GM18858 (cell line): Measurements from ENCODE around the gene MINDY4.

Experiments used
- ATAC-seq: cut with Tn5 transposase; IDR thresholded peaks from one replicate; pipeline ENCODE4 v1.9.1; 2021; ENCODE audit not compliant: unreplicated experiment

Gene MINDY4

DNA sequence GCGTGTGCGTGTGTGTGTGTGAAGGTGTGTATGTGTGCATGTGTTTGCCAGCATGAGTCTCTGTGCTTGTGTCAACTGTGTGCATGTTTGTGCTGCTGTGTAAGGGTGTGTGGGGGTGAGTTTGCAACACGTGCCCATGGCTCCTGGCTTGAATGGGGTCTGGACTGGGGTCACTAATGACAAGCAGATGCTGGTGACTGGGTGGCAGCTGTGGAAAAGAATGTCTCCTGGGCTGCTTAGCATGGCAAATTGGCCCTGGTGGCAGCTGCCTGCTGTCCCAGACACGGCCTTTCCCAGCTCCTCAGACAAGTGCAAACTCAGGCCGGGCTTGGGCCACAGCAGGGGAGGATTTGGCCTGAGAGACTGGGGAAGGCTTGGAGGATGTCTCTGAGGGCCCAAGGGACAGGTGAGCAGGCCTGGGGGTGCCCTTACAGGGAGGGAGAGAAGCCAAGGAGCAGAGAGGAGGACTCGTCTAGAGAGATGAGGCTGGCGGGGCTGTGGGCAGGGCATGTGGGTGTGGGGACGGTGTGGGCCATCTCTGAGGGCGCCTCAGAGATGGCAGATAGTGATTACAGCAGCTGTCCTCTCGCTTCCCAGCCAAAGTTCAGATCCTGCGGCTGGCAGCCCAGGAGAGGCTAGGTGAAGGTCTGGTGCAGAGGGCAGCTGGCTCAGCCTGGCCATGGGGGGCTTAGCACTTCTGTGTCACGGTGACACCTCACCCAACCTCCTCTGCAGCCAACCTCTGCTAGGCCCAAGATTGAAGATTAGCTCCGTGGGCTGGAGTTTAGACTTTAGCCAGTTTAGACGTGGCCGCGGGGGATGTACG, 142.0 kb downstream of the MINDY4 start:
- no peak for ATAC-seq

DNA sequence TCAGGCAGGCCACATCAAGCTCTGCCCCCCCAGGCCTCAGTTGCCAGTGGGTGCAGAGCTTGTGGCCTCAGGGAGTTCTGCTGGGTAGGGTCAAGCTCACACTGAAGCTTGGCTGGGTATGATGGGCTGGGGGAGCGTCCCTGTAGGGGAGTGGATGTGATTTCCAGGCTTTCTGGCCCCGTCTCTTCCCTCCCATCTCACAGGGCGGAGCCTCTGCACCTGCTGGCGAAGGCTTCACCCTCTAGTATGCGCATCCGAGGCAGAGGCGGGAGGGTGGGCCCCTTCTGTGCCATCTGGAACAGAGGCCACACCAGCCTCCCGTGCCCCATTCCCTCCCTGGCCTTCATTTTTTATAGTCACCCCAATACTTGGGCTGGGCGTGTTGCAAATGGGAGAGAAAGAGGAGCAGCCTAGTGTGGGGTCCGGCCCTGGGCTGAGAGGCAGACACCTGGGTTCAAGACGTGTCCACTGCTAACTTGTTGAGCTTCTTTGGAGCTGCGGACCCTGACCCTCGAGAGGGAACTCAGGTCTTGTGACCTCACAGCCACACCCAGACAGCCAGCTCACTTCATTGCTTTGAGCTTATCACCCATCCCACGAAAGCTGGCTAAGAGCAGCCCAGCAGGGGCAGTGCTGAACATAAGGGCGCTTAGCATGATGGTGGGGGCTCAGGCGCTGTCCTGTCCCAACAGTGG, 142.8 kb downstream of the MINDY4 start:
- no peak for ATAC-seq

DNA sequence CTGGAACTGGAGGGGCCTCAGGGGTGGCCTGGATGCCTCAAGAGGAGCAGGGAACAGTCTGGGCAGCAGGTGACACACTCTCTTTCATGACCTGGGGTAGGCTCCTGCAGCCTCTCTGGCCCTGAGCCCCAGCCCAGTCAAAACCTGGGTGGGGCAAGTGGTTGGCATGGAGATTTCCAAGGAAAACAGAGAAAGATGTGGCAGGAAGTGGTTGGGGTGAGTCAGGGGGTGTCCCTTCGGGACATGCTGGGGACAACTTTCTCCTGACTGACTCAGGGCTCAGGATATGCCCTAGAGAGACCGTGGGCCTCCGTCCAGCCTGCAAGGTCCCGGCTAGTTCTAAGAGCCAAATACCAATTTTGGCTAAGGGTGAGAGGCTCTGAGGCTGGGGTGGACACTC, 143.4 kb downstream of the MINDY4 start:
- ATAC-seq, result no peak

DNA sequence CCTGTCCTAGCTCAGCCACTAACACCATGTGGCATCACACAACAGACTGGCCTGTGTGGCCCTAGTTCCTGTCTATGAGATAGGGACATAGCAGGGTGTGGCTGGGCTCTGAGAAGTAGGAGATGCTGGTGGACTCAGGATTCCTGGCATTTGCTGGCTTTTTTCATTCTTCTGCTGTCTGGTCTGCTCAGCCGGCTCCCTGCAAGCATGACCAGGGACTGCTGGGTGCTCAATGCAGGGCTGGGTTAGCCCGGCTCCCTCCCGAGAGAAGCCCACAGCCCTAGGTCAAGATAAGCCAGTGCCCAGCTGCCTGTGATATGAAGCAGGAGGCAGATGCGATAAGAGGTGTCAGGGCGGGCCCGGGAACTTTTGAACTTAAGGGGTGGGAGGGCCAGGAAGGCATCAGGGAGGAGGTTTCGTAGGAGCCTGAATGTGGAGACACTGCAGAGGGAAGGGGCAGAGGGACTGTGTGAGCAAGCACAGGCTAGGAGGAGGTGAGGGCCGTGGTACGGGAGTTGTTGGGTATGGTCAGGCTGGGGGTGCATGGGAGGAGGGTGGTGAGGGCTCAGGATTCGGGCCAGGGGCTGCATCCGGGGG, 143.9 kb downstream of the MINDY4 start:
- no peak for ATAC-seq

DNA sequence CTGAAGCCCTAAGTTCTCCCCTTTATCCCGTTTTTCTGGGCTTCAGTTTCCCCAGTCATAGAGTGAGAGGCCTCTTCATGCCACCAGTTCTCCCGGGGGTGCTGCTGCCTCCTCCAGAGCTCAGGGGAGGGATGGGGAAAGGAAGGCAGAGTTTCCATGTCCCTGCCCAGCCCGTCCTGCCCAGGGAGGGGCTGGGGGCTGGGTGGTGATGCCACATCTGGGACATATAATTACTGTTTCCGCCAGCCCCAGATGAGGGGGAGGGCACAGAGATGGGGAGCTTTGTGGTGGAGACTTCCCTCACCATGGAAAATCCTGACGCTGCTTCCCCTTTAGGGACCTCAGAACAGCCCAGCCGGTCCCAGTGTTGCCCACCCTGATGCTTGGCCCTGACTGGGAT, 144.5 kb downstream of the MINDY4 start:
- no peak for ATAC-seq

DNA sequence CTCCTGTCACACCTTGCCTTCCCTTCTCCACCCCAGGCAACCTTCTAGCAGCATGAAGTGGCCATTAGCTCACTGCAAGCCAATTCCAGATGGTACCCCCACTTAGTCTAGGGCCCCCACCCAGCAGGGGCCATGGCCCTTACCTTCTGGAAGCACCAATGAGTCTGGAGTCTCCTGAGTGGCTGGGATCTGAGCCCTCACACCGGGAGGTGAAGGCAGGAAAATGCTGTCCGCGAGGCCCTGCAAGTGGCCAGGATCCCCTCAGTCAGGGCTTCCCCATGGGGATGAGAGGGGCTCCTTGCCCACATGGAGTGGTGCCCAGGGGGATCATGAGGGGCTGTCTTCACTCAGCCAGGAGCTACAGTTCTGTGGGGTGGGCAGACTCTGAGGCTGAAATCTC, 145.0 kb downstream of the MINDY4 start:
- ATAC-seq, result no peak

DNA sequence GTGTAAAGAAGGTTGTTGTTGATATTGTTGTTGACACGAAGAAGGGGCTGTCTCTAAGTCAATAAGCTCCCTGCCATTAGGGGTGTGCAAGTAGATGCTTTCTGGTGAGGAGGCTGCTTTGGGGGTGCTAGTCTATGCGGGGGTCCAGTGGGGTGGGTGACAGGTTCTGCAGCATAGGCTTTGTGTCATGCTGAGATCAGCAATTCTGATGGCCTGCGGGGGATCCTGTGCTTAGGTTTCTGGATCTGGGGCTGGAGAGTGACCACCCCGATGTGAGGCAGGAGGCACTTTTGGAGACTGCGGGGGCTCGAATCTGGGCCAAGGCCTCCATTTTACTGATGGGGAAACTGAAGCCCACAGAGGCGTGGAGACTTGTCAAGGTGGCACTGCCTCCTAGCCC, 145.6 kb downstream of the MINDY4 start:
- ATAC-seq, result no peak

DNA sequence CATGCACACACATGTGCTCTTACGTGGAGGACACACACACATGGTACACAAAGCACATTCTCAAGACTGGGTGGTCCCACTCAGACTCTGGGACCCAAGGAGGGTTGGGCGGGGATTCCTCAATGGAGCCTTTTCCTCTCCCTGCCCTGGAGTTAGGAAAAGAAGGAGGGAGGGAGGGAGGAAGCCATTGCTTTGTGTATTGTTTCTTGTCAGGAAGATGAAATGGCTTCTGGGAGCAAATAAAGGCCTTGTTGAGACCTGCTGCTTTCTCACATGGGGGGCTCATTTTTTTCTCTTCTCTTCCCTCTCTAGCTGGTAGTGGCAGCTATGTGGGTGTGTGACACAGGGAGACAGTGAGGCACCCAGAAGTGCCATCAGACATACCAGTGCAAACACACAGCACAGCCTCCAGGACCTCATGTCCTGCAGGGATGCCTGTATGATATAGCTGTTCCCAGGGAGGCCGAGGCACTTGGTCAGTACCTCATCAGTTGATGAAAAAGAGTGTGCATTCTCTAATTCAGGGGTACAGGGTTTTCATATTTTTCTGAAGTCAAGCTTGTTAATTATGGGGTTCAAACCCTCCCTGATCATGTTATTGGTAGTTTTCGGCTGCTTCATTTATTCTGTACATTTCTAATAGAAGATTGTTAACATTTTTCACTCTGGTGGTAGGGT, 146.1 kb downstream of the MINDY4 start:
- ATAC-seq, result no peak

DNA sequence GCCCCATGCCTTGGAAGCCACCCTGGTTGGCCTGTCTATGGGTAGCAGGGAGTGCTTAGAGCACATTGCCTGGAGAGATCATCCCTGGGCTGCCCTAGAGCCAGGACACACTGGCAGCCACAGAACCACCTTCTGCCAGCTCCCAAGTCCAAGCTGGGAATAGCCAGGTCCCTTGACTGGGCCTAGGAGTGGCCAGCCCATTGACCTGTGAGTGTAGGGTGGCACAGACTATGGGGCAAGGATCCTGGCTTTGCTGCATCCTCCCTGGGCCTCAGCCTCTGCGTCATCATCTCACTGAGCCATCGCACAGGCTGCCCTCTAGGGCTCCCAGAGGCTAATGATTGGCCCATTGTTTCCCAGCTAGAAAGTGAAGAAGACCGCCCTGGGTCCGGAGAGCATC, 147.5 kb downstream of the MINDY4 start:
- no peak for ATAC-seq

DNA sequence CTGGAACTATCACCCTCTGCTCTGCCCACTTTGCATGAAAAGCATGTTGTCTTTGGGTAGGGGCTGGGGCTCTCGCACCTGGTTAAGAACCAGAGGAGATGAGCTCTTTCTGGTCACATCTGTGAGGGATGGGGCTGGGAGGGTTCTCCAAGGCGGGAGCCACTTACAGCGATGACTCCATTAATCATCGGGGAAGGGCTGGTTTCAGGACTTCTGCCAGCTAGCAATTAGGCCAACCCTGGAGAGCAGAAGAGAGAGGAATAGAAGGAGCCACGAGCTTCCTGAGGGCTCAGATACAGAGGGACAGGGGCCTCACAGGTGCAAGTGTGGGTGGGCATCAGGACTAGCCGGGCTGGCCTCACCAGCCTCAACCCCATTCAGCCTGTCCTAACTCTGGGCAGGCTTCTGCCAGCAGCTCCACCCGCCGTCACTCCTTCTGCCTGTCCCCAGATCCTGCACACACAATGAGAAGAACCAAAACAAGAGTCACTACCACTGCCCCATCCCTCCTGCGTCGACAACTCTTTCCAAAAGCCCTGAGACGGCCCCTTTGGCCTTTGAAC, 148.9 kb downstream of the MINDY4 start:
- no peak for ATAC-seq

DNA sequence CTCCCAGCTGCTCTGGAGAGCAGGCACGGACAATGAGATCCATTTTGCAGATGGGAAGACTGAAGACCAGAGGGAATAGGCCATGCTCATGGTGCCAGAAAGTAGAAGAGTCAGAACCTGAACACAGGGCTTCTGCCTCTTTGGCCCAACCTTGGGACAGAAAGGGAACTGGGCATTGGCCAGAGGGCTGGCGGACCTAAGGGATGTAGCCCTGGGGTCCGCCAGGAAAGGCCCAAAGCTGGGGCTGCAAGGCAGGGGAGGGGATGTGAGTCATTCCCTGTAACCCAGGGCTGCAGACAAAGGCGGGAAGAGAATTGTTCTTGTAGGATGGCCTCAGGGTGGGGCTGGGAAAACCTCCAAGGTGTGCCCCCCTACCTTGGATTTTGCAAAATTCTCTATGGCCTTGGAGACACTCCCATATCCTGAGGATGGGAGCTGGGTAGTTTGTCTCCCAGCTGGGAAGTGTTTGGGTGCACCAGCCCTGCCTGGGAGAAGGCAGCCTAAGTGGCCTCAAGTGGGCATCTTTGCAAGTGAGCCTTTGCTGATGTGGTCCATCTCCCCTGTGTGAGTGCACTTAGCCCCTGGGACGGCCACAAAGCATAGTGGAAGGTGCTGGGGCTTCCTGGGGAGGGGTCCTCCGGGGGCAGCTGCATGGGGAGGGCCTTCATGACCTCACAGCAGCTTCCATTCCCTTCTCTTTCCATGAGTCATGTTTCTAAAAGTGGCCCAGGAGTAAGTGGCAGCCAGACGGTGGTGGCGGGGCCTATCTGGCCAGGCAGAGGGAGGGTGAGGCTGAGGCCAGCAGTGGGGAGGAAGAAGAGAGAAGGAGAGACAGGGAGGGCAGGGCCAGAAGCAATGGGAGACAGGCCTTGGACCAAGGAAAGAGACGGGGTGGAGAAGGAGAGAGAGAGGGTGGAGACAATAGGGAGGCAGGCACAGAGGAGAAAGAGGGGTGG, 149.6 kb downstream of the MINDY4 start:
- no peak for ATAC-seq

DNA sequence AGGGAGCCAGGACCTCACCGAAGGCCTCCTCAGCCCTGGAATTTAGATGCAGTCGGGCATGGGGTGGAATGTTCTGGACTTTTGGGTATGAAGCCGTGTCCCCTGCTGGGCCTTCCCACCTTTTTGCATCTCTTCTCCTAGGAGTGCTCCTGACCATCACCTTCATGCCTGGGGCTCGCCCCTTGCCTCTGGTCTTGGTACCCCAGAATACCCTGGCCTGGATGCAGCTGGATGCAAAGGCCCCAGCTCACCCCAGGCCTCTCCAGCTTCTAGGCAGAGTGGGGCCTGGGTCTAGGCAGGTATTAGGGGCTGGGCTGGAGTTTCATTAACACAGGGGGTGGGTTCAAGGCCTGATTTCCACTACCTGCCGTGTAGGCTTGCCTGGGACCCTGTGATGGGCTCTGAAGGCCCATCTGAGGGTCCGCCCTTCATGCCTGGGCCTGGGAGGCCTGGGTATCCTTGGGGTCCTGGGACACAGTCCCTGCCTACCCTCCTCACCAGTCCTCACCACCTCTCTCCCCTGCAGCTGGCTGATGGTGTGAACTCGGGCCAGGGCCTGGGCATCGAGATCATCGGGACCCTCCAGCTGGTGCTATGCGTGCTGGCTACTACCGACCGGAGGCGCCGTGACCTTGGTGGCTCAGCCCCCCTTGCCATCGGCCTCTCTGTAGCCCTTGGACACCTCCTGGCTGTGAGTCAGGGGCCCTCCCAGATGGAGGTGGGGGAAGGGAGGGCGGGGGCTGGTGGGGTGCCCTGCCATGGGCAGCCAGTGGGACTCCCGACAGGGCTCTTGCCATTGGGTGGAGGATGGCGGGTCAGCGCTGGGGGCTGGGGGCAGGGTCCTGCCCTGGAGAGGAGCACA, 150.6 kb downstream of the MINDY4 start:
- no peak for ATAC-seq

DNA sequence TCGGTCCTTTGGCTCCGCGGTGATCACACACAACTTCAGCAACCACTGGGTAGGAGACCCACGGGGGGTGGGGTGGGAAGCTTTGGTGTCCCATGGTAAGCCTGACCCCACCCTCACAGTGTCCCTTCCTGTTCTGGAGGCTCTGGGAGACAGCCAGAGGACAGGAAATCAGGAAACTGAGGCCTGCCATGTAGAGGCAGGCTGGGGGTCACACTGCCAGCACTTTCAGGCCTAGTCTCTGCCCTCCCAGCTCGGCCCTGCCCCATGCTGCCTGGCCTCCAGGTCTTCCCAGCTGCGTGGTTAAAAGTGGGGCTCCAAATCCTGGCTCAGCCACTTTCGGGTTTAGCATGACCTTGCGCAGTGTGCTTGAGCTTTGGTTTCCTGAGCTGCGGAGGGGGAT, 151.4 kb downstream of the MINDY4 start:
- no peak for ATAC-seq

DNA sequence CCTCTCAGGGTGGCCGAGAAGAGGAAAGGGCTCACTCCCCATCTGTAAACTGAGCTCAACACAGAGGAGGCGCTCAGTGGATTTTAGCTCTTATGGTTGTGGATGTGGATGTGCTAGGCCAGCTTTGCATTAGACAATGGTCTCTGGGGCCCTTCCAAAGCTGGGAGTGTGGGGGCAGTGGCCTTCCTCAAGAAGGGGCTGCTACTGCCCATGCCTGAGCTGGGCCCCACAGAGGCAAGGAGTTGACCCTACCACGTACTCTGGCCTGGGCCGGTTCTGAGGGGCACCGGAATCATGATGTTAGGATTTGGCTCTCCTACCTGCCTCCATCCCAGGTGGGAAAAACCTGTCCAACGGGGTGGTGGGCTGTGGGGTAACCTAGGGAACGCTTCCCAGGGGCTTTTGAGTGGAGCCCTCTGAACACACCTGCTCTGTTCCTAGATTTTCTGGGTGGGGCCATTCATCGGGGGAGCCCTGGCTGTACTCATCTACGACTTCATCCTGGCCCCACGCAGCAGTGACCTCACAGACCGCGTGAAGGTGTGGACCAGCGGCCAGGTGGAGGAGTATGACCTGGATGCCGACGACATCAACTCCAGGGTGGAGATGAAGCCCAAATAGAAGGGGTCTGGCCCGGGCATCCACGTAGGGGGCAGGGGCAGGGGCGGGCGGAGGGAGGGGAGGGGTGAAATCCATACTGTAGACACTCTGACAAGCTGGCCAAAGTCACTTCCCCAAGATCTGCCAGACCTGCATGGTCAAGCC, 152.0 kb downstream of the MINDY4 start:
- no peak for ATAC-seq

DNA sequence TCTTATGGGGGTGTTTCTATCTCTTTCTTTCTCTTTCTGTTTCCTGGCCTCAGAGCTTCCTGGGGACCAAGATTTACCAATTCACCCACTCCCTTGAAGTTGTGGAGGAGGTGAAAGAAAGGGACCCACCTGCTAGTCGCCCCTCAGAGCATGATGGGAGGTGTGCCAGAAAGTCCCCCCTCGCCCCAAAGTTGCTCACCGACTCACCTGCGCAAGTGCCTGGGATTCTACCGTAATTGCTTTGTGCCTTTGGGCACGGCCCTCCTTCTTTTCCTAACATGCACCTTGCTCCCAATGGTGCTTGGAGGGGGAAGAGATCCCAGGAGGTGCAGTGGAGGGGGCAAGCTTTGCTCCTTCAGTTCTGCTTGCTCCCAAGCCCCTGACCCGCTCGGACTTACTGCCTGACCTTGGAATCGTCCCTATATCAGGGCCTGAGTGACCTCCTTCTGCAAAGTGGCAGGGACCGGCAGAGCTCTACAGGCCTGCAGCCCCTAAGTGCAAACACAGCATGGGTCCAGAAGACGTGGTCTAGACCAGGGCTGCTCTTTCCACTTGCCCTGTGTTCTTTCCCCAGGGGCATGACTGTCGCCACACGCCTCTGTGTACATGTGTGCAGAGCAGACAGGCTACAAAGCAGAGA, 152.7 kb downstream of the MINDY4 start:
- ATAC-seq, result no peak

DNA sequence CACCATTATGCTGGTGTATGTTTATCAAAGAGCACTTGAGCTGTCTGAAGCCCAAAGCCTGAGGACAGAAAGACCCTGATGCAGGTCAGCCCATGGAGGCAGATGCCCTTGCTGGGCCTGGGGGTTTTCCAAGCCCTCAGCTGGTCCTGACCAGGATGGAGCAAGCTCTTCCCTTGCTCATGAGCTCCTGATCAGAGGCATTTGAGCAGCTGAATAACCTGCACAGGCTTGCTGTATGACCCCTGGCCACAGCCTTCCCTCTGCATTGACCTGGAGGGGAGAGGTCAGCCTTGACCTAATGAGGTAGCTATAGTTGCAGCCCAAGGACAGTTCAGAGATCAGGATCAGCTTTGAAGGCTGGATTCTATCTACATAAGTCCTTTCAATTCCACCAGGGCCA, 153.4 kb downstream of the MINDY4 start:
- no peak for ATAC-seq

DNA sequence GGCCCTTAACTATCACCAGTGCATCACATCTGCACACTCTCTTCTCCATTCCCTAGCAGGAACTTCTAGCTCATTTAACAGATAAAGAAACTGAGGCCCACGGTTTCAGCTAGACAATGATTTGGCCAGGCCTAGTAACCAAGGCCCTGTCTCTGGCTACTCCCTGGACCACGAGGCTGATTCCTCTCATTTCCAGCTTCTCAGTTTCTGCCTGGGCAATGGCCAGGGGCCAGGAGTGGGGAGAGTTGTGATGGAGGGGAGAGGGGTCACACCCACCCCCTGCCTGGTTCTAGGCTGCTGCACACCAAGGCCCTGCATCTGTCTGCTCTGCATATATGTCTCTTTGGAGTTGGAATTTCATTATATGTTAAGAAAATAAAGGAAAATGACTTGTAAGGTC, 153.9 kb downstream of the MINDY4 start:
- no peak for ATAC-seq

DNA sequence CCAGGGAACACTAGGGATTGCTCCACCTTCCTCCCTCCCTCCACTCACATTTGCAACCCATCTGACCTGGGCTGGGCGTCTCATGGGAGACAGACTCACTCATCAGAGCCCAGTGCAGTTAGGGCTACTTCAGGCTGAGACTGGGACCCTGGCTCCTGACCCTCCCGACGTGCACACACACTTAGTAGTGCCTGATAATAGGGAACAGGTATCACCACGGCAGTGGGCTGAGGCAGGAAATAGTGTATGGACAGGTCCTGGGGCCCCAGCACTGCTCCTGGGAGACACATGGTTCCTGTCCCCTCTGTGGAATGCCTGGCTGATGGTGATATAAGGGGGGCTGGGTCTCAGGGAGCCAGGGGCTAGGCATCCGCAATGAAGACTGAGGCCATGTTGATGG, 154.7 kb downstream of the MINDY4 start:
- ATAC-seq, result no peak
